Measurements from ENCODE around the gene BPTF.
"Not testable (repeated sequence)": the region's sequence is repeated elsewhere in the genome, so short reads cannot be mapped to it uniquely, and the experiment has no call there.

BPTF gene

GRCh38 chr17:67902511-67903231 lies 77.4 kb downstream of the BPTF start:
- FAIRE-seq, result no peak

GRCh38 chr17:67905298-67905697 lies 80.0 kb downstream of the BPTF start:
- not testable (repeated sequence) for FAIRE-seq

- not testable (repeated sequence) for FAIRE-seq
Measured at GRCh38 chr17:67910117-67910803, 85.0 kb downstream of the BPTF start.

- FAIRE-seq, result no peak
Measured at GRCh38 chr17:67911059-67911782, 85.9 kb downstream of the BPTF start.

- FAIRE-seq, result no peak
Measured at GRCh38 chr17:67912088-67912487, 86.8 kb downstream of the BPTF start.

GRCh38 chr17:67912656-67913055 lies 87.4 kb downstream of the BPTF start:
- no peak for FAIRE-seq

GRCh38 chr17:67920212-67920611 lies 94.9 kb downstream of the BPTF start:
- no peak for FAIRE-seq

- no peak for FAIRE-seq
Measured at GRCh38 chr17:67922503-67922902, 97.2 kb downstream of the BPTF start.

- FAIRE-seq, result peak; percentile 80
Measured at GRCh38 chr17:67928842-67929241, 103.5 kb downstream of the BPTF start.

- FAIRE-seq, result no peak
Measured at GRCh38 chr17:67931227-67931626, 105.9 kb downstream of the BPTF start.

- no peak for FAIRE-seq
Measured at GRCh38 chr17:67942810-67943209, 117.5 kb downstream of the BPTF start.

GRCh38 chr17:67944035-67944434 lies 118.7 kb downstream of the BPTF start:
- FAIRE-seq, result no peak

GRCh38 chr17:67946513-67946912 lies 121.2 kb downstream of the BPTF start:
- no peak for FAIRE-seq

- FAIRE-seq, result no peak
Measured at GRCh38 chr17:67947325-67947813, 122.1 kb downstream of the BPTF start.

GRCh38 chr17:67950945-67951344 lies 125.6 kb downstream of the BPTF start:
- no peak for FAIRE-seq

- no peak for FAIRE-seq
Measured at GRCh38 chr17:67959510-67959909, 134.2 kb downstream of the BPTF start.

- FAIRE-seq, result not testable (repeated sequence)
Measured at GRCh38 chr17:67960276-67960675, 135.0 kb downstream of the BPTF start.

- FAIRE-seq, result not testable (repeated sequence)
Measured at GRCh38 chr17:67962156-67962555, 136.9 kb downstream of the BPTF start.

- peak; percentile 56 for FAIRE-seq
Measured at GRCh38 chr17:67963145-67963572, 137.9 kb downstream of the BPTF start.

GRCh38 chr17:67970783-67971182 lies 145.5 kb downstream of the BPTF start:
- FAIRE-seq, result no peak

- FAIRE-seq, result no peak
Measured at GRCh38 chr17:67974185-67974584, 148.9 kb downstream of the BPTF start.

- FAIRE-seq, result no peak
Measured at GRCh38 chr17:67974598-67975066, 149.3 kb downstream of the BPTF start.

- FAIRE-seq, result not testable (repeated sequence)
Measured at GRCh38 chr17:67976306-67976705, 151.0 kb downstream of the BPTF start.
